Progenitor cell of endocrine pancreas (in vitro differentiated cells): ENCODE results near the gene AVL9. TPM values are rescaled to one million over a fixed set of nuclear protein-coding genes. Genes with fewer than 3 reads are reported as not detected.
"Not testable (repeated sequence)": the region's sequence is repeated elsewhere in the genome, so short reads cannot be mapped to it uniquely, and the experiment has no call there.

ENCODE experiments used
- DNase-seq: peaks from one replicate; pipeline ENCODE4 v3.0.0; 2021; ENCODE audit warnings: low spot score; ENCODE audit not compliant: unreplicated experiment
- H3K27ac Mint-ChIP-seq: 2 replicates; pipeline ENCODE4 v1.8.0; 2021; ENCODE audit warnings: mild to moderate bottlenecking, moderate library complexity, mixed read lengths
- H3K27me3 Mint-ChIP-seq: 2 replicates; pipeline ENCODE4 v1.8.0; 2021; ENCODE audit warnings: mixed read lengths
- H3K36me3 Mint-ChIP-seq: 2 replicates; pipeline ENCODE4 v1.8.0; 2022; ENCODE audit warnings: mixed read lengths; ENCODE audit not compliant: insufficient read depth
- H3K4me1 Mint-ChIP-seq: 2 replicates; pipeline ENCODE4 v1.8.0; 2021; ENCODE audit warnings: low read depth, mixed read lengths
- H3K4me3 Mint-ChIP-seq: 2 replicates; pipeline ENCODE4 v1.8.0; 2021; ENCODE audit warnings: low read depth, mild to moderate bottlenecking, moderate library complexity, mixed read lengths
- H3K9me3 Mint-ChIP-seq: 2 replicates; pipeline ENCODE4 v1.8.0; 2021; ENCODE audit warnings: low read depth, mixed read lengths
- CTCF ChIP-seq: fragments of 200-600 bp; sonication (generic); IDR thresholded peaks from one replicate; pipeline ENCODE4 v1.5.0; 2021; ENCODE audit warnings: antibody characterized with exemption, mild to moderate bottlenecking; ENCODE audit not compliant: unreplicated experiment
- total RNA-seq: library from RNA; stranded (reverse); gene quantifications from 2 replicates; pipeline ENCODE4 v1.2.1, GENCODE V29; 2021

AVL9 gene
- total RNA-seq, 1 donor from 2014 or later: 50.7 TPM

GRCh38 chr7:32616625-32617024 is 121.3 kb downstream of the AVL9 start:
- Mint-ChIP-seq H3K36me3 (peaks cover 6% of the 10 kb centered on the region), H3K4me3 (no peak overlapping the region), H3K27ac (no peak overlapping the region), H3K4me1 (no peaks in the 10 kb centered on the region), H3K9me3 (peaks cover 4% of the 10 kb centered on the region), H3K27me3 (no peaks in the 10 kb centered on the region)
- DNase-seq: no peak
- no peak for TF ChIP-seq CTCF

DNA sequence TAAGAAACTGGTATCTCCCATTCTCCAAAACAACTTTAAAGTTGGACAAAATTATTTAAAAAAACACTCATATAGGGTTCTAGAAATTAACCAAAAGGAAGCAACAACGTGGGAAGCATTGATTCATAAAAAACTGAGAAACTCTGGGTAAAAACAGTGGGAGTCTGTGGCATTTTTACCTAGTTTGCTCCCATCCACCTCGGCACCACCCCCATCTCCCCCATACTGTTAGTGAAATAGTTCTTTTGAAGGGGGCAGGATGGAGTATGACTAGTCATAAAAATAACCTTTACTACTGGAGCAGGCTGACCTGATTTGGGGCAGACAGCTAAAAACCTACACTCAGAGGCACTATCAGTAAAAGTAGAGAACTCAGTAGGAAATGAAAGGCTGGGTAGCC is 123.2 kb downstream of the AVL9 start:
- Mint-ChIP-seq H3K4me1 (no peaks in the 10 kb centered on the region), H3K9me3 (peaks cover 4% of the 10 kb centered on the region), H3K36me3 (peaks cover 6% of the 10 kb centered on the region), H3K27ac (no peak overlapping the region), H3K27me3 (no peaks in the 10 kb centered on the region), H3K4me3 (no peak overlapping the region)
- TF ChIP-seq CTCF: no peak
- DNase-seq: no peak

DNA sequence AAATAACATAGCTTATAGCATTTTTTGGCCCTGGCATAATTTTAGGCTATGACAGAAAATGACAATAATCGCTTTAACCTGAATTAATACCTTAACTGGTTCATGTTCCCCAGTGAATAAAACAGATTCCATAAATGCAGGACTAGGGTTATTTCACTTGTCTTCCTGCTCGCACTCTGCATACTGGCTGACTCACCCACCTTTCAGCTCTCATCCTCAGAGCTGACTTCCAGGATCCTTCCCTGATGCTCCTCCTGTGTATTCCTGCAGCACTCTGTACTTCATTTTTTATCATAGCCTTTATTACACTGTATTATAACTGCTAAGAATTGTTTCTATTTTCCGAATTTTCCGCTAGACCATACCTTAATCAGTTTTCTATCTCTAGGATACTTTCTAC is 123.7 kb downstream of the AVL9 start:
- DNase-seq: no peak
- peaks cover 6% of the 10 kb centered on the region for H3K36me3 Mint-ChIP-seq
- H3K27me3 Mint-ChIP-seq: no peaks in the 10 kb centered on the region
- no peak for TF ChIP-seq CTCF
- H3K27ac Mint-ChIP-seq: no peak overlapping the region
- no peaks in the 10 kb centered on the region for H3K4me1 Mint-ChIP-seq
- H3K4me3 Mint-ChIP-seq: no peak overlapping the region
- H3K9me3 Mint-ChIP-seq: peaks cover 4% of the 10 kb centered on the region

DNA sequence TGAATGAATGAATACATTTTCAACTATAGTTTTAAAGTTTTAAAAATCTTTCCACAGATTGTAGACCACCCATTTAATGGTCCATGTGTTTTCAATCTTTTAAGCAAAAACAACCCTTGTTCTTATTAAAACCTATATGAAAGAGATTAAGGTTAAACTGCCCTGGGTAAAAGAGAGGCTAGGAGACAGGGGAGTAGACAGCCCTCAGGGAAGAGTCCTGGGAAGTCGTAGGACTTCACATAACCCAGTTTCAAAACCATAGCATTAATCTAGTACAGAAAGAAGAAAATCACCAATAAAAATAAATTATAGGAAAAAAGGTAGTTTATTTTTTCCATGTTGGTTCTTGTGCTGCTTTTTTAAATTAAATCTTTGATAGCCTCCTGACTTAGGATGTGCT is 124.1 kb downstream of the AVL9 start:
- H3K9me3 Mint-ChIP-seq, H3K27me3 Mint-ChIP-seq, DNase-seq, H3K4me3 Mint-ChIP-seq, H3K4me1 Mint-ChIP-seq, H3K36me3 Mint-ChIP-seq, H3K27ac Mint-ChIP-seq: not testable (repeated sequence)

GRCh38 chr7:32631021-32631420 is 135.7 kb downstream of the AVL9 start:
- no peak for DNase-seq
- no peaks in the 10 kb centered on the region for H3K4me1 Mint-ChIP-seq
- H3K36me3 Mint-ChIP-seq: no peaks in the 10 kb centered on the region
- H3K4me3 Mint-ChIP-seq: no peak overlapping the region
- H3K9me3 Mint-ChIP-seq: peaks cover 4% of the 10 kb centered on the region
- H3K27ac Mint-ChIP-seq: no peak overlapping the region
- no peak for TF ChIP-seq CTCF
- no peaks in the 10 kb centered on the region for H3K27me3 Mint-ChIP-seq

DNA sequence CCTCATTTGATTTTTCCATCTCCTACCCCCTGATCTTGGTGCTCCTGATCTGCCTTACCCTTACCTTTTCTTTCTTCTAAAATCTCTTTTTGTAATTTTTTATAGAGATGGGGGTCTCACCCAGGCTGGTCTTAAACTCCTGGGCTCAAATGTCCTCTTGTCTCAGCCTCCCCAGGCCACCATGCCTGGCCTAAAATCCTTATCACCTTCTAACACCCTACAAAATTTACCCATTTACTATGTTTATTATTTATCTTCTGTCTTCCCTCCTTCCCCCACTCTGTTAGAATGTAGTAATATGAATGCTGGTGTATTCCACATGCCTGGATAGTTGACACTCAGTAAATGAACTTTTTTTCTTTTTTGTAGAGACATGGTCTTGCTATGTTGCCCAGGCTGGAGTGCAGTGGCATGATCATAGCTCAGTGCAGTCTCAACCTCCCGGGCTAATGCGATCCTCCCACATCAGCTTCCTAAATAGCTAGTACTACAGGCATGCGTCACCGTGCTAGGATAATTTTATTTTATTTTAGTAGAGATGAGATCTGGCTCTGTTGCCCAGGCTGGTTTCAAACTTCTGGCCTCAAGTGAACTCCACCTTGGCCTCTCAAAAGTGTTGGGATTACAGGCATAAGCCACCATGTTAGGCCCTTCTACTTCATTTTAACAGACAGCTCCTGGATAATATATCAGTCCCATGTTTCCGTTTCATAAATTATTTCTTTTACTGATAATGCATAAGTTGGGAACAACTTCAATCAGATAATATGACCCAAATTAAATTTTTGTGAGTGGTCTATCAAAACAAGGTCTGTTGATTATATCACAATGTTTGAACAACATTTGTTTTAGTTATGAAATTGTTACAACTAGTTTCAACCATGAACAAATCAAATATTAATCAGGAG is 136.6 kb downstream of the AVL9 start:
- H3K4me1 Mint-ChIP-seq, H3K4me3 Mint-ChIP-seq, H3K36me3 Mint-ChIP-seq, H3K27me3 Mint-ChIP-seq, H3K9me3 Mint-ChIP-seq, H3K27ac Mint-ChIP-seq, DNase-seq: not testable (repeated sequence)

- not testable (repeated sequence) for H3K9me3 Mint-ChIP-seq, H3K4me3 Mint-ChIP-seq, H3K4me1 Mint-ChIP-seq, H3K27me3 Mint-ChIP-seq, H3K27ac Mint-ChIP-seq, DNase-seq, H3K36me3 Mint-ChIP-seq
Observed at GRCh38 chr7:32633446-32633845, 138.2 kb downstream of the AVL9 start.

GRCh38 chr7:32634798-32635393 is 139.6 kb downstream of the AVL9 start:
- not testable (repeated sequence) for H3K4me1 Mint-ChIP-seq, H3K9me3 Mint-ChIP-seq, DNase-seq, H3K27me3 Mint-ChIP-seq, H3K27ac Mint-ChIP-seq, H3K4me3 Mint-ChIP-seq, H3K36me3 Mint-ChIP-seq

DNA sequence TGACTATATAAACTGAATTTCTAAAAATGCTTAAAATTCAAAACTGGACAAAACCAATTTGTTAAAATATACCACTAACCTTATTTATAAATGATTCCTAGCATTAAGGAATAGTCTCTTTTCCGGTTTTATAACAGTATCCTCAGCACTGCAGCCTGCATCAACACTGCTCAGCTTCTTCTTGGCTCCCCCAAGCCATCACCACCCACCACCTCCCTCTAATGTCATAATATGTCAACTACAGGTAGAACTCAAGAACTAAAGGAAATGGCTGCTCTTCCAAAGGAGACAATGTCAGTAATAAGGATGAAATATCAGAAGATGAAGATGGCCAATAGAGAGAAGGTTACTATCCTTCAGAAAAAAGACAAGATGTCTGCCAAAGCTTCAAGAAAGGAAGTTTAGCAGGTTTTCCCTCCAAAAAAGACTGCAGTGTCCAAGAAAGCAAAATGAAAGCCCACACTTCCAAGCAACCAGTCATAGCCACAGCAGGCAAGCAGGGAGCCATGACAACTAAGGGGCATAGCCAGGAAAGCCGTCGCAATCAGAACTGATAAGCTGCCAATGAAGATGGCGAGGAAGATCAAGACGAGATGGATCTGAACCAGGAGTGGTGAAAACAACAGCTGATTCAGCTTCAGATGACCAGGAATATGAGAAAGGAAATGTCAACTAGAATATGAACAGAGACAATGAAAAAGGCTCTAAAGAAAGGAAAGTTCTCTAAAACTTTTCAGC is 141.6 kb downstream of the AVL9 start:
- H3K4me3 Mint-ChIP-seq, DNase-seq, H3K27ac Mint-ChIP-seq, H3K27me3 Mint-ChIP-seq, H3K9me3 Mint-ChIP-seq, H3K36me3 Mint-ChIP-seq, H3K4me1 Mint-ChIP-seq: not testable (repeated sequence)
